Measurements from ENCODE around the gene HBB.
A peak's percentile ranks its signal among the peaks of the same experiment; 100 is the strongest.

Gene HBB

GRCh38 chr11:5225480-5225871 lies 1.4 kb downstream of the HBB start:
- no peak overlapping the region for H3K4me3 ChIP-seq (ENCODE audit: low read depth, low read length)
- no peak for DNase-seq (ENCODE audit: low read depth)

GRCh38 chr11:5224538-5225479 lies 2.1 kb downstream of the HBB start:
- TF ChIP-seq, protein P1, sequence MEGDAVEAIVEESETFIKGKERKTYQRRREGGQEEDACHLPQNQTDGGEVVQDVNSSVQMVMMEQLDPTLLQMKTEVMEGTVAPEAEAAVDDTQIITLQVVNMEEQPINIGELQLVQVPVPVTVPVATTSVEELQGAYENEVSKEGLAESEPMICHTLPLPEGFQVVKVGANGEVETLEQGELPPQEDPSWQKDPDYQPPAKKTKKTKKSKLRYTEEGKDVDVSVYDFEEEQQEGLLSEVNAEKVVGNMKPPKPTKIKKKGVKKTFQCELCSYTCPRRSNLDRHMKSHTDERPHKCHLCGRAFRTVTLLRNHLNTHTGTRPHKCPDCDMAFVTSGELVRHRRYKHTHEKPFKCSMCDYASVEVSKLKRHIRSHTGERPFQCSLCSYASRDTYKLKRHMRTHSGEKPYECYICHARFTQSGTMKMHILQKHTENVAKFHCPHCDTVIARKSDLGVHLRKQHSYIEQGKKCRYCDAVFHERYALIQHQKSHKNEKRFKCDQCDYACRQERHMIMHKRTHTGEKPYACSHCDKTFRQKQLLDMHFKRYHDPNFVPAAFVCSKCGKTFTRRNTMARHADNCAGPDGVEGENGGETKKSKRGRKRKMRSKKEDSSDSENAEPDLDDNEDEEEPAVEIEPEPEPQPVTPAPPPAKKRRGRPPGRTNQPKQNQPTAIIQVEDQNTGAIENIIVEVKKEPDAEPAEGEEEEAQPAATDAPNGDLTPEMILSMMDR (IDR thresholded peaks at IDR 0.05; ENCODE audit: control insufficient read depth, extremely low read depth, insufficient read depth): no peak
- no peak overlapping the region for H3K4me3 ChIP-seq (ENCODE audit: low read depth, low read length)
- no peak for DNase-seq (ENCODE audit: low read depth)

More at GRCh38 chr11:5225480-5225871, 1.4 kb downstream of the HBB start:
- TF ChIP-seq, protein P1 (IDR thresholded peaks at IDR 0.05; ENCODE audit: control insufficient read depth, extremely low read depth, insufficient read depth): no peak

DNA sequence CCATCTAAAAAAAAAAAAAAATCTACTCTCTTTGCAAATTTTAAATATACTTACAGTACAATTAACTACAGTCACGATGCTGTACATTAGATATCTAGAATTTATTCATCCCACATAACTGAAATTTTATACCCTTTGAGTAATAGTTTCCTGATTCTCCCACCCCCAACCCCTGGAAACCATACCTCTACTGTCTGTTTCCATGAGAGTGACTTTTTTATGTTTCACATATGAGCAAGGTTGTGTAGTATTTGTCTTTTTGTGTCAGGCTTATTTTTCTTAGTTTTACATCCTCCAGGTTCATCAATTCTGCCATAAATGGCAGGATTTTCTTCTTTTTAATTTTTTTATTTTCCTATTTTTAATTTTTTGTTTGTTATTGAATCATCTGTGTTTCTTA lies 3.2 kb downstream of the HBB start:
- DNase-seq (ENCODE audit: low read depth): no peak
- H3K4me3 ChIP-seq (ENCODE audit: low read depth, low read length): no peak overlapping the region
- TF ChIP-seq, protein P1 (IDR thresholded peaks at IDR 0.05; ENCODE audit: control insufficient read depth, extremely low read depth, insufficient read depth): no peak

GRCh38 chr11:5223146-5223545 lies 3.7 kb downstream of the HBB start:
- no peak for DNase-seq (ENCODE audit: low read depth)
- no peak overlapping the region for H3K4me3 ChIP-seq (ENCODE audit: low read depth, low read length)
- TF ChIP-seq, protein P1 (IDR thresholded peaks at IDR 0.05; ENCODE audit: control insufficient read depth, extremely low read depth, insufficient read depth): no peak

GRCh38 chr11:5210376-5210885 lies 16.4 kb downstream of the HBB start:
- DNase-seq (ENCODE audit: low read depth): no peak
- TF ChIP-seq, protein P1 (IDR thresholded peaks at IDR 0.05; ENCODE audit: control insufficient read depth, extremely low read depth, insufficient read depth): no peak
- no peak overlapping the region for H3K4me3 ChIP-seq (ENCODE audit: low read depth, low read length)

DNA sequence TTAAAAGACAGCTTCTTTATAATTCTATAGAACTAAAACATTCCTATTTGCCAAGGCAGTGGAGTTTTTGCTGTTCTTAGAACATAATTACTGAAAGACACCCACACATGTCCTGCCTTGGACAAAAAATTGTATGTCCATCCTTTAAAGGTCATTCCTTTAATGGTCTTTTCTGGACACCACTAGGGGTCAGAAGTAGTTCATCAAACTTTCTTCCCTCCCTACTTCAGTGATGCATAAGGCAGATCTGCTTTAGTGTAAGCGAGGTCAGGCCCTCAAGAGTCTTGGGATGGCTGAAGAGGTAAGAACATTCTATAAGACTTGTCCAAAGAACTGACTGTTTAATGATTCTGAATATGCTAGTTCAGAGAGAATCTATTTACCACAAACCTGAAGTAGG lies 22.1 kb downstream of the HBB start:
- peak; percentile 43 for DNase-seq (ENCODE audit: low read depth)

More for the DNA sequence above, 22.1 kb downstream of the HBB start:
- TF ChIP-seq, protein P1 (IDR thresholded peaks at IDR 0.05; ENCODE audit: control insufficient read depth, extremely low read depth, insufficient read depth): peak; percentile 75
- no peak overlapping the region for H3K4me3 ChIP-seq (ENCODE audit: low read depth, low read length)
